Measurements from ENCODE around the gene GABRD.

The GABRD gene

DNA sequence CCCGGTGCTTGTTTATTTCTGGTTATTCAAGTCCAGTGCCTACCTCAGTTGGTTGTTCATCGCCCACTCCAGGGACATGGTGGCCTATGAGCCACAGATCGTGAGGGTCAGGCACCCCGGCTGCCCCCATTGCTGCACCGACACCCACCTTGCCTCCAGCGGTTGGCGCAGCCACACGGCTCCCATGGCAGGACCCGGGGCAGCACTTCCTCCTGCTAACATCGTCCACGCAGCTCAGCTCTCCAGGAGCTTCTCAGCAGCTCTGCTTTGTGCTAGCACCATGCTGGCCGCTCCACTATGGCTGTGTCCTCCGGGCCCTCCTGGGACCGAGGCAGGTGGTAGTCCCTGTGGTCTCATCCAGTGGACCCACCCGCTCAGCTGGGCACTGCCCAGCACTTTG lies 17.1 kb downstream of the GABRD start:
- H3K27me3 ChIP-seq (ENCODE audit: insufficient read depth, low read length, poor library complexity, severe bottlenecking): no peaks in the 10 kb centered on the region
- no peaks in the 10 kb centered on the region for H4K20me1 ChIP-seq (ENCODE audit: insufficient read depth, low read length, poor library complexity, severe bottlenecking)
- H3K4me3 ChIP-seq (ENCODE audit: low read length, poor library complexity, severe bottlenecking): no peak overlapping the region
- no peaks in the 10 kb centered on the region for H3K79me2 ChIP-seq (ENCODE audit: insufficient read depth, low read length)
- no peaks in the 10 kb centered on the region for H3K9me3 ChIP-seq (ENCODE audit: insufficient read depth, low read depth, low read length)
- H3K4me1 ChIP-seq (ENCODE audit: insufficient read depth, low read length, poor library complexity, severe bottlenecking): no peaks in the 10 kb centered on the region
- no peak overlapping the region for H2AFZ ChIP-seq (ENCODE audit: low read length)
- H3K9ac ChIP-seq (ENCODE audit: low read depth, low read length, poor library complexity, severe bottlenecking): no peak overlapping the region
- H3K36me3 ChIP-seq (ENCODE audit: insufficient read depth, low read length): no peaks in the 10 kb centered on the region
- no peaks in the 10 kb centered on the region for H3F3A ChIP-seq (ENCODE audit: low read depth)
- no peak for TF ChIP-seq EZH2phosphoT487 (IDR thresholded peaks at IDR 0.05; ENCODE audit: borderline replicate concordance)
- TF ChIP-seq, protein P1, sequence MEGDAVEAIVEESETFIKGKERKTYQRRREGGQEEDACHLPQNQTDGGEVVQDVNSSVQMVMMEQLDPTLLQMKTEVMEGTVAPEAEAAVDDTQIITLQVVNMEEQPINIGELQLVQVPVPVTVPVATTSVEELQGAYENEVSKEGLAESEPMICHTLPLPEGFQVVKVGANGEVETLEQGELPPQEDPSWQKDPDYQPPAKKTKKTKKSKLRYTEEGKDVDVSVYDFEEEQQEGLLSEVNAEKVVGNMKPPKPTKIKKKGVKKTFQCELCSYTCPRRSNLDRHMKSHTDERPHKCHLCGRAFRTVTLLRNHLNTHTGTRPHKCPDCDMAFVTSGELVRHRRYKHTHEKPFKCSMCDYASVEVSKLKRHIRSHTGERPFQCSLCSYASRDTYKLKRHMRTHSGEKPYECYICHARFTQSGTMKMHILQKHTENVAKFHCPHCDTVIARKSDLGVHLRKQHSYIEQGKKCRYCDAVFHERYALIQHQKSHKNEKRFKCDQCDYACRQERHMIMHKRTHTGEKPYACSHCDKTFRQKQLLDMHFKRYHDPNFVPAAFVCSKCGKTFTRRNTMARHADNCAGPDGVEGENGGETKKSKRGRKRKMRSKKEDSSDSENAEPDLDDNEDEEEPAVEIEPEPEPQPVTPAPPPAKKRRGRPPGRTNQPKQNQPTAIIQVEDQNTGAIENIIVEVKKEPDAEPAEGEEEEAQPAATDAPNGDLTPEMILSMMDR (conservative IDR thresholded peaks at IDR 0.05; ENCODE audit: low read length): no peak
- no peak overlapping the region for H3K4me2 ChIP-seq (ENCODE audit: low read depth, low read length, poor library complexity, severe bottlenecking)
- H3K9me2 ChIP-seq (replicated peaks; ENCODE audit: low read depth, low read length): no peaks in the 10 kb centered on the region

DNA sequence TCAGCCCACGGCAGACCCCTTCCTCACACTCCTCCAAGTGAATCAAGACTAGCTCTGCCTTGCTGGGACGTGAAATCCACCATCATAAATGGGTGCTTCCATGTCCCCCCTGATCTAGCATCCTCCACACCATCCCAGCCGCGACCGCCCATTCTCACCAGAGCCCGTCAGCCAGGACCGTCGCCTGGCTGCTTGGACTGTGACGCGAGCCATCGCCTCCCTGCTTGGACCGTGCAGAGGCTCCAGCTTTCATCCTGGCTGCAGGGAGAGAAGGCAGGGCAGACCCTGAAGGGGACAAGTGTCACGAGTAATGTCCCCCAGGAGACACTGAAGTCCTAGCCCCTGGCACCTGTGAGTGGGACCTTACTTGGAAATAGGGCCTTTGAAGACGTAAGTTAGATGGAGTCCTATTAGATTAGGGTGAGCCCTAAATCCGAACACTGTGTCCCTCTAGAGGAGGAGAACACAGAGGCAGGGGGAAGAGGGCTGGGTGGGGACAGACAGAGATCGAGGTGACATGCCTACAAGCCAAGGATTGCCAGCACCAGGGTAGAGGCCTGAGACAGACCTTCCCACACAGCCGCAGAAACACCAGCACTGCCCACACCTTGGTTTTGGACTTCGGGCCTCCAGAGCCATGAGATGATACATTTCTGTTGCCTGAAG lies 18.3 kb downstream of the GABRD start:
- Histone ChIP-seq H3K9ac (ENCODE audit: low read depth, low read length, poor library complexity, severe bottlenecking) (no peak overlapping the region), H2AFZ (ENCODE audit: low read length) (no peak overlapping the region), H3K4me3 (ENCODE audit: low read length, poor library complexity, severe bottlenecking) (no peak overlapping the region), H3K36me3 (ENCODE audit: insufficient read depth, low read length) (no peaks in the 10 kb centered on the region), H3K4me2 (ENCODE audit: low read depth, low read length, poor library complexity, severe bottlenecking) (no peak overlapping the region), H3F3A (ENCODE audit: low read depth) (no peaks in the 10 kb centered on the region), H3K27me3 (ENCODE audit: insufficient read depth, low read length, poor library complexity, severe bottlenecking) (no peaks in the 10 kb centered on the region), H3K79me2 (ENCODE audit: insufficient read depth, low read length) (no peaks in the 10 kb centered on the region), H3K9me3 (ENCODE audit: insufficient read depth, low read depth, low read length) (no peaks in the 10 kb centered on the region), H3K9me2 (replicated peaks; ENCODE audit: low read depth, low read length) (no peaks in the 10 kb centered on the region), H4K20me1 (ENCODE audit: insufficient read depth, low read length, poor library complexity, severe bottlenecking) (no peaks in the 10 kb centered on the region), H3K4me1 (ENCODE audit: insufficient read depth, low read length, poor library complexity, severe bottlenecking) (no peaks in the 10 kb centered on the region)
- TF ChIP-seq, protein P1 (conservative IDR thresholded peaks at IDR 0.05; ENCODE audit: low read length): no peak
- no peak for TF ChIP-seq EZH2phosphoT487 (IDR thresholded peaks at IDR 0.05; ENCODE audit: borderline replicate concordance)

- no peaks in the 10 kb centered on the region for H3K9me2 ChIP-seq (replicated peaks; ENCODE audit: low read depth, low read length)
- no peak overlapping the region for H3K4me2 ChIP-seq (ENCODE audit: low read depth, low read length, poor library complexity, severe bottlenecking)
- no peak overlapping the region for H3K9ac ChIP-seq (ENCODE audit: low read depth, low read length, poor library complexity, severe bottlenecking)
- no peak overlapping the region for H3K4me3 ChIP-seq (ENCODE audit: low read length, poor library complexity, severe bottlenecking)
- no peaks in the 10 kb centered on the region for H4K20me1 ChIP-seq (ENCODE audit: insufficient read depth, low read length, poor library complexity, severe bottlenecking)
- H3F3A ChIP-seq (ENCODE audit: low read depth): no peaks in the 10 kb centered on the region
- H3K79me2 ChIP-seq (ENCODE audit: insufficient read depth, low read length): no peaks in the 10 kb centered on the region
- no peak for TF ChIP-seq EZH2phosphoT487 (IDR thresholded peaks at IDR 0.05; ENCODE audit: borderline replicate concordance)
- TF ChIP-seq, protein P1 (conservative IDR thresholded peaks at IDR 0.05; ENCODE audit: low read length): no peak
- H3K4me1 ChIP-seq (ENCODE audit: insufficient read depth, low read length, poor library complexity, severe bottlenecking): no peaks in the 10 kb centered on the region
- no peaks in the 10 kb centered on the region for H3K36me3 ChIP-seq (ENCODE audit: insufficient read depth, low read length)
- H2AFZ ChIP-seq (ENCODE audit: low read length): no peak overlapping the region
- H3K27me3 ChIP-seq (ENCODE audit: insufficient read depth, low read length, poor library complexity, severe bottlenecking): no peaks in the 10 kb centered on the region
- no peaks in the 10 kb centered on the region for H3K9me3 ChIP-seq (ENCODE audit: insufficient read depth, low read depth, low read length)
These were observed 19.1 kb downstream of the GABRD start for GRCh38 chr1:2038229-2038628.
